Cortex of kidney (tissue), 1 donor: ENCODE measurements around the gene TREX2.

Experiments
- DNase-seq: peaks from one replicate; lab custom pipeline; 2025; lab: John Stamatoyannopoulos, UW

The TREX2 gene

DNA sequence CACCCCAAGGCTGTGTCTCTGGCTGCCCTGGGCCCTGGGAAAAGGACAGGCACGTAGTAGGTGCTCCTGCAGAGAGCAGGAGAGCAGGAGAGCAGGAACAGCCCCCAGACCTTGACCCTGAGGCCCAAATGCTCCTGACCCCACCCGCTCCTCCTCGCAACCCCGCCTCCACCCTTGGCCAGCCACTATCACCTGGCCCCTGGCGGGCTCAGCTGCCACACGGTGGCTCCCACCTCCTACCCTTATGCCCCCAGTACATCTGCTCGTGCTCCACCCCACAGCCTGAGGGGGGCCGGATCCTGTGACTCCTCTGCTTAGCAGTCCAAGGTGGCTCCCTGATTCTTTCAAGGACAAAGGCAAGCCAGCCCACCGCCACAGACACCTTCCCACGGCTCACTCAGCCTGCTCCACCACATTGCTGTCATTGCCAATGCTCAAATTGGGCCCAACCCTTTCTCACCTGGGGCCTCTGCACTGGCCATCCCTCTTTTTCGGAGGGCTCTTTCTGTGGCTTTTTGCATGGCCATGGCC is 30.0 kb upstream of the TREX2 start:
- DNase-seq = no peak

DNA sequence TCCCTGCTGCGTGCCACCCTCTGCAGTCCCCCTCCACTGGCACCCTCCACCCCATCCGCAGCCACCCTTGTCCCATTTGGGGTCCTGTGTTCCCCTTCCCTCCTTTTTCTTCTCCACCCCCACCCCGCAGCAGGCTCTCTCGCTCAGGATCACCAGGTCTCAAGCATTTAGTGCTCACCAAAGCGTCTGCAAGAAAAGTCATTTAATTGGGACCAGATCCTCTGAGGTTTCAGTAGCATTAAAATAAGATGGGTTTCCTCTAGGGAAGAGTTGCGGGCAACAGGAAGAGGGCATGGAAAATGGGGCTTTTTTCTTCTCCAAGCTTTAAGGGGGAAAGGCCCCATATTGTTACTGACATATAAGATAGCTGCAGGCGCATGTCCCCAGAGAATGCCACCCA is 29.4 kb upstream of the TREX2 start:
- DNase-seq = no peak

DNA sequence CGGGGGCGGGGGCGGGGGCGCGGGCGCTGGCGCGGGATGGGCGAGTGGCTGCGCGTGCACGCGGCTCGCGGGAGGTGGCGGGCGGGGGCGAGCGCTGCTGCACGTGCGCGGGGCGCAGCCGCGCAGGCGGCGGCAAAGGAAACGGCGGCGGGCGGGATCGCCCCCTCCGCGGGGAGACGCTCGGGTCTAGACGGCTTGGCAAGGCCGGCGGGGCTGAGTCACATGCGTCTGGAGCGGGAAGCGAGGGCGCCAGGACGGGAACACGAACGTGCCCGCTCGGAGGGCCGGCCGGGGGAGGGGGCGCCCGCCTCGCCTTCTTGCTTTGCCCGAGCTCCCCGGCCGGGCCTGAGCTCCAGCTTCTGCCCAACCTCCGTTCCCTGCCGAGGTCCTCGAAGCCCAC is 28.9 kb upstream of the TREX2 start:
- no peak for DNase-seq

DNA sequence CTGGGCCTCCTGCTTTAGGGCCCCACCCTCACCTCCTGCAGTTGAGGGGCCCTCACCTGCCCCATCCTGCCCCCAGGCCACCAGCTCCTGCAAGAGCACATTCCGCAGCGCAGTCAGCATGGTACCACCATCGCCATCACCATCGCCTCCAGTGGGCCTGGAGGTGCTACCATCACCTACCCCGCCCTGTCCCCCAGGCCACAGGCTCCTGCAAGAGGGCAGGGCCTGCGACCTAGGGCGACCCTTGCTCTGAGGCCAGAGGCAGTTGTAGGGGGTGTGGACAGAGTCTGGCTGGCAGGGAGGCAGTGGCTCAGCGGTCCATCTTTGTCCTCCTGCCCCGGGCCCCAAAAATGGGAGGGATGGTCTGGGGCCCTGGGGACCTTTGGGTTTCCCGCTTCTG is 28.4 kb upstream of the TREX2 start:
- DNase-seq = no peak

DNA sequence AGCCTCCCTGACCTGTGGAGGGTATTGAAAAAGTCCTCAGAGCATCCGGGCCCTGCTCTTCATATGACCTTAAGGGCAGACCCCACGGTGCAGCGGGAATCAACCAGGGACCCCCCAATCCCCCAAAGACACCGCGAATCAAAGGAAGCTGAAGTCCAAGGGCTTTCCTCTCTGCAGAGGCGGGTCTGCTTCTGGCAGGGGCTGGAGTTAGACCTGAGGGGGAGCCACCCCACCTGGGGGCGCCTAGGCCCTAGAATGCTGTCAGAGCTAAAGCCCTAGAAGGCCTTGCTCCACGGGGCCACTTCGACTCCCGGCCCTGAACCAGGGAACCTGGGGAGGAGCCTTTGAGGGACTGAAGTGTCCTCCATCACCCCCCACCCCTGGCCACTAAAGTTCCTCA is 27.3 kb upstream of the TREX2 start:
- no peak for DNase-seq

DNA sequence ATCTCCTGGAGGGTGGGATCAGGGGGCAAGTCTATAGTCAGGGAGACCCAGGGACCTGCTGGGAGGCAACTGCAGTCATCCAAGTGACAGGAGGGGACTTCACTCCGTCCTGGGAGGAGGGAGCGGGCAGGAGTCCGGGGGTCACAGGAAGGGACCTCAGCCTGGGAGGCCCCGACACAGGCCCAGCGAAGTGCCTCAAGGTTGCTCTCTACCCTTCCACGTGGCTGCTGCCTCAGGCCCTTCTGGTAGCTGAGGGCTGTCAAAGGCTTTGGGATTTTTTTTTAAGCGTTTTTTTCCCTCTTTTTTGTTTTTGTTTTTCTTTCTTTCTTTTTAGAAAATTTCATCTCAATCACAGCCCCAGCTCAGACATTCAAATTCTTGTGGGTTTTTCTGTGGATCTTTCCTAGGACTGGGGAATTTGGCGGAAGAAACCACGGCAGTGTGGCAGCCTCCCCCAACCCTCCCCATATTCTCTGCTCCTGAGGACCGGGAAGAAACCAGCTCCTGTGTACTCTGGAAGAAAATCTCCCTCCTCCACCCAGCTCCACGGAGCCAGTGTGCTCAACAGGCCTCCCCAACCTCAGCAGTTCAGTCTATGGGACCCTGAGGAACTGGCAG is 25.9 kb upstream of the TREX2 start:
- no peak for DNase-seq

DNA sequence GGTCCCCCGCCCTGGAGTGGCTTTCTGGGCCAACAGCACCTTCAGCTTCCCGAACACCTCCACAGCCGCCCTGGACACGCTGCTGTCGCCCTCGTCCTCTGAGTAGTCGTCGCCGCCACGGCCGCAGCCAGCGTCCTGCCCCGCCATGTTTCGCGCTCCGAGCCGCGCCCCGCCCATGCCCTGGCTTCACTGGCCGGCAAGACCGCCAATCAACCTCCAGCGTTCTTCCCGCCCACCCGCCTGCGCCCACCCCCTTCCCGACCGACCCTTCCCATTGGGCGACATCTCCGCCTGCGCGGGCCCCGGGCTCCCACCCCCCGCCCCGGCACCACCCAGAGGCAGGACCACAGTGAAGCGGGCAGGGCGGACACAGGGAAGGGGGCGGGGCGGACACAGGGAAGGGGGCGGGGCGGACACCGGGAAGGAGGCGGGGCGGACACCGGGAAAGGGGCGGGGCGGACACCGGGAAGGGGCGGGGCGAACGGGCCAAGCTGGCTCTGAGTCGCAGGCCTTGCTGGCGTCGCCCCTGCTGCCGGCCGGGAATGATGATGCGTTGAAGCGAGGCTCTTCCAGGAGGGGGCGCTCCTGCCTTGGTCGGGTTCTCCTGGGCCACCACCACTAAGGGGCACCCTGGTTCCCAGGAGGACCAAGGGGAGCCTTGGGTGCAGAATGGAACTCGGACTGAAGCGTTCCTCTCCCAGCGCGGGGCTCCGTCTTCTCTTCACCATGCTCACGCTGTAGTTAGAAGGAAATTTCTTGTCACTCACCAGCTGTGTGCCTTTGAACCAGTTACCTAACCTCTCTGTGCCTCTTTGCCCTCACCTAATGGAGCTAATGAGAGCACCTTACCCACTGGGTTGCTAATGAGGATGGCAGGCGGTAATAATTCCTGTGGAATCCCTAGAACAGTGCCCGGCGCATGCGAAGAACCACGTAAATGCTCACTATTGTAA is 24.8 kb upstream of the TREX2 start, which contains the start of gene HAUS7:
HAUS7 (minus strand) TSS at position 166 of the 953 bp plus-strand sequence; CDS start at position 147, 19 bp downstream.
- no peak for DNase-seq

DNA sequence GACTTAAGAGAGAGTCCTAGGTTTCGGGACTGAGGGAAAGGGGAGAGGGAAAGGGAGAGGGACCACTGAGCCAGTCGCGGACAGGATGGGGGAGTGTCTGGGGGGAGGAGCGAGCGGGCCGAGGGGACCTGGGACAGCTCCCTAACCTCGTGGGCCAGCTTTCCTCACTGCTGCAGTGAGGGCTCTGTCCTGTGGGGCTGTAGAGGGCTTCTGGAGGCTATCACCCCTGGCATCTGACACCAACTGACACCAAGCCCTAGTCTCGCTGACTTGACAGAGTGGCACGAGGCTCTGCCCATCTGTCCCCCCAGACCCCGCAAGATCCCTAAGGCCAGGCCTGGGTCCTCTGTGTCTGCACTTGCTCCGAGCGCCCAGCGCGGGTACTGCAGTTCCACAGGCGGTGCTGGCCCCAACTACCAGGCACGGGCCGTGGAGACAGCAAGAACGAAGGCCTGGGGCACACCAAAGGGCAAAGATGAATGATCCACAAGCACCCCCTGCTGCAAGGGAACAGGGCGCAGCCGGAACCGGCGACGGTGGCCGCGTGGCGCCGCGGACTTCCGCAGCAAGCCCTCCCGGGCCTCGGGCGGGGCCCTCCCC is 24.1 kb upstream of the TREX2 start:
- no peak for DNase-seq

DNA sequence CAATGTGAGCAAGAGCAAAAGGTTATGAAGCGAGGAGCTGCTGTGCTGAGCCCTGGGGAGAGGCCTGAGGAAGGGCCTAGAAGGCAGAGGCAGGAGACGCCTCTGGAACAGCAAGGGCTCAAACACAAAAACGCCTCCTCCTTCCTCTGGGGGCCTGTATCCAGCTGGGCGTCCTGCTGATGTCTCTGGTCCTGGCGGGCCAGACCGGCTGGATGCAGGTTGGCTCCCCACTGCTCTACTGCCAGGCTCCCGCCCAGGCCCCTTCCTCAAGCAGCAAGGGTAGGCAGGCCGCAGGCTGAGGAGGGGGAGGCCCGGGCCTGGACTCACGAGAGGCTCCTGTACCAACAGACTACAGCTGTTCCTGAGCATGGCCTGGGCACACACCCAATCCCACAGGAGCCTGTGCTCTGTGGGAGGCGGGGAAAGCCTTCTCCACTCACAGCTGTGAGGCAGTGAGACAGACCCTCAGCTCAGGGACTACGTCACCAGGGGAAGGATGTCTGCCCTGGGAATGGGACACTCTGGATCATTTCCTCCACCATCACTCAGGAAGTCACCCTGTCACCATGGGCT is 22.2 kb upstream of the TREX2 start:
- DNase-seq = no peak

DNA sequence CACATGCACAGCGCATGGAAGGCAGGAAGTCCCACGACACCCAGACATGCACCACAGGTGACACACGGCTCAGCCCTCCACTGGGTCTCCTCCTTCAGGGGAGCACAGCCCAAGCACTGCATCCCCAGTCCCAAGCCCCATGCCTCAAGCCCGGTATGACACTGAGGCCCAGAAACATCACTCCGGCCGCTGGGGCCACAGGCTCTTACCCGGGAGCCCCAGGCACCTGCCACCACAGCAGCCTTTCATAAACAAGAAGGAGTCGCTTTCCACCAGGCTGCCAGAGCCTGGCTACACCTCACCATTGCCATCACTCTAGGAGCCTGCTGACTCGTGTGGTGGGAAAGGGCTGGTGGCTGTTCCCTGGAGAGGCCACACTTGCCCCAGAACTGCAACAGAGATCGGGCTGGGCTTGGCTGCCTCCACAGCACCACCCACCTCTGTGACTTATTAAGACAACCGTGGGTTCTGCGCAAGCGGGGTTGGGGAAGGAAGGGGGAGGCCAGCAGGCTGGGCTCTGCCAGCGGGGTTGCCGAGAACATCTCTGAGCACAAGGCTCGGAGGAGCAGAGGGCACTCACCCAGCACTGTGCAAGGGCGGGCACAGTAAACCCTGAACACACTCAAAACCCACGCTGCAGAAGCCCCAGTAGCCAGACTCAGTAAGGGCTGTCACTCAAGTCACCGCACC is 20.0 kb upstream of the TREX2 start:
- DNase-seq = no peak

DNA sequence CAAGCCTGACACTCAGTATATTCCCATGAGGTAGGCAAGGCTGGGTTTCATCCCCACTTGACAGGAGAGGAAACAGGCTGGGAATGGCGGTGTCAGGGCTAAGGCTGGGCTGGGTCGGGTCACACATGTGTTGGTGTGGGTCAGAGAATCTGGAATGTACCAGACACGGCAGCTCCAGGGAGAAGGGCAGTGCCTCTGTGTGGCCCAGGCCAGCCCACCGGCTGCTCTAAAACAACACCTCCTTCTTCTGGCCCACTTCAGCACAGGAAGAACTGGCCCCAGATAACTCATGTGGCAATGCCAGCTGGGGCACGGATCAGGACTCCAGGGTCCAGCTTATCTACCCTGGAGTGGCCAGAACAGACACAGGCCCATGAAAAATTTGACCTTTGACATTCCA is 18.3 kb upstream of the TREX2 start:
- DNase-seq = no peak

DNA sequence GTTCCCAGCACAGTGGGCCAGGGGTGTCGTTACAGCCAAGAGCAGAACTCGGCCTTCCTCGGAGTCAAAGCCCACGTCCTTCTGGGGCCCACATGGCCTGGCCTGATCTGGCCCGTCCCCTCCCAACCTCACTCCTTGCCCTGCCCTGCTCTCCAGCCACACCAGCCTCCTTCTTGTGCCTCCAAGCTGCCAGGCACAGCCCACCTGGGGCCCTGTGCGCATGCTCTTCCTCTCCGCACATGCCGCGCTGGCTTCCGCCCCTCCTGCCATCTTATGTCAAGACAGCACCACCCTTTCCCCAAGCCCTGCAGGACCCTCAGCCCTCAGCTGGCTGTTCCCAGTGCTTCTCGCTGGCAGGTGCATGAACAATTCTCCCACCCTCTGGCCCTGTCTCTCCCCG is 17.7 kb upstream of the TREX2 start:
- DNase-seq = no peak

DNA sequence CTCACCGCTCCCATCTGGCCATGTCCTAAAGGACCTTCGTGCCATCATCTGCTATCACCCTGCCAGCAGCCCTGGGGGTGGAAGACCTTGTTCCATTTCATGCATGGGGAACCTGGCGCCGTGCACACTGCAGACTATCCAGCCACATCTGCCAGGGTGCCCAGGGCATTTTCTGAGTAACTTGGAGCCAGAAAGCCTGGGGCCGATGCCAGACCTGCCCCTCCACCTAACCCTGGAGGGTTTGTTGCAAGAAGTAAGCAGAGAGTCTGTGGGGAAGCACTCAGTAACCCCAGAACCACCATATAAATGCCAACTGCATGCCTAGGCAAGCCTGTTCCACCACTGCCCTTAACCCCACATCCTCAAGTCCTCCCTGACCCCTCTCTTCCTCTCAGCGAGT is 17.2 kb upstream of the TREX2 start:
- no peak for DNase-seq

DNA sequence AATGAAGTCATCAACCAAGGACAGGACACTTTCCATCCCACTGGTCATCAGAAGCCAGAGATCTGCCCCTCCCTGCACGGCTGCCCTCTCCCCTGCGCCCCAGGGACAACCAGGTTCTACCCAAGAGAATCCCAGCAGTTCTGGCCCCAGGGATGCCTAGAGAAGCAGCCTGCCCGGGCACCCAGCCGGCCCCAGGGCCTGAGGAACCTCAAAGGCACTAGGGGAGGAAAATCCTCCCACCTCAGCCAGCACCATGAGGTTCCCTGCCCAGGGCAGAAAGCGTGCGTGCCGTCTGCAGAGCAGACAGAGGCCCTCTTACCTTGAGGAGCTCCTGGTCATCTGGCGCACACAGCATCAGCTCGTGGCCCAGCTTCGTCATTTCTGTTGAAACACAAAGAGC is 16.4 kb upstream of the TREX2 start:
- DNase-seq = no peak

DNA sequence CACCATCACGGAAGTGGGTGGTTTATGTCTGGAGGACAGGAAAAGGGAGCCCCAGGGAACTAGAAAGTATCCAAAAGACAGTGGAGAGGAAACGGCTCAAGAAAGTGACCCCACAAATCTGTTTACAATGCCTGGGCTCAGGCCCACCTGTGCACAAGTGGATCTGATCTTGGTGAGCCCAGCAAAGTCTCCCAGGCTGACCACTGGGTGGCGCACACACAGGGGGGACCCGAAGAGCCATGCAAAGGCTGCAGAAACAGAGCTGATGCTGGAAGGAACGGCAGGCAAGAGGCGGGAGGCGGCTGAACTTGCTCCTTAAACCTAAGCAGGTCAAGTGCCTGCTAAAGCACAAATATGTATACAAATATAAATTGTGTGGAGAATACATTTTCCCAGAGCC is 15.0 kb upstream of the TREX2 start:
- DNase-seq = no peak

DNA sequence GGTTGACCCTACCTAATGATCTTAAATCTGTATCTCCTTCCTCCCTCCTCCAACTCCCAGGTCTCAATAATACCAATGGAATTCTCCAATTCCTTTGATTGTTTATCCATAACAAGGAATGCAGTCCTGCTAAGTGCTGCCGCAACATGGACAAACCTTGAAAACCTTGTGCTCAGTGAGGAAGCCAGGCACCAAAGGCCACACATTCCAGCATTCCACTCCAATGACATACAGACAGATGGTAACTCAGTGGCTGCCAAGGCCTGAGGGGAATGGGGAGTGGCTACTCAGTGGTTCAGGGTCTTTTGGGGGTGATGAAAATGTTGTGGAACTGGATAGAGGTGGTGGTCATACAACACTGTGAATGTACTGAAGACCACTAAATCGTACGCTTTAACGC is 14.1 kb upstream of the TREX2 start:
- no peak for DNase-seq

DNA sequence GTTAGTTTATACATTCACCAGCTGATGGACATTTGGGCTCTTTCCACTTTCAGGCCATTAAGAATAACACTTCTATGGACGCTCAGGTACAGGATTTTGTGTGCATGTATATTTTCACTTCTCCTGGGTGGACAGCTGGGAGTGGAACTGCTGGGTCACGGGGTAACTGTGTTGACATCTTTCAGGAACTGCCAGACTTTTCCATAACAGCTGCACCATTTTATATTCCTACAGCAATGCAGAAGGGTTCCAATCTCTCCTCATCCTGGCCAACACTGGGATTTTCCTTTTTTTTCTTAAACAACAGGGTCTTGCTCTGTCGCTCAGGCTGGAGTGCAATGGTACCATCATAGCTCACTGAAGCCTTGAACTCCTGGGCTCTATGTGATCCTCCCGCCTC is 12.6 kb upstream of the TREX2 start:
- no peak for DNase-seq

DNA sequence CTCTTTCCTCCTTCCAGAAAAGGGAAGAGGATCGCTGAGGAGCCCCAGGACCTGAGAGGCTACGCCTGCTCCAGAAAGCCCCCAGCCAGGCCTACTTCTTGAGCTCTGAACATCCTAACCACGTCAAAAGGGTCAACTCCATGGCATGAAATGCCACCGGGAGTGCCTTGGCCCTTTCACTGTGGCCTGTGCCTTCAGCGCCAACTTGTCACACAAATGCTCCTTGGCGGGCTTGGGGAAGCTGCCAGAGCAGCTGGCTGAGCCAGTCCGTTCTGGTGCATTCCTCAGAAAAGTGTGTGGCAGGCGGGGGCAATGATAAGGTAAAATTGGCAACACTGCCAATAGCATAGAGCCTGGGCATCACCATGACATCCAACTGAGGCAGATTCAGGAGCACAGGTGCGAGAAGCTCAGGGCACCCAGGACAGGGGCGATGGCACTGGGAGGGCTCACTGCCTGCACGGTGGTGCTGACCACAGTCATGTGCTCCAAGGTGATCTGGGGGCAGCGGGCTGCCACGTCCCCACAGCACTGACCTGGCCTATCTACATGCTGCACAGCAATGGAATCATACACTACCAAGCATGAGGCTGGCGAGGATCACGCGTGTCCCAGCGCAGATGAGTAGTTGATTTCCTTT is 12.1 kb upstream of the TREX2 start:
- DNase-seq = no peak

DNA sequence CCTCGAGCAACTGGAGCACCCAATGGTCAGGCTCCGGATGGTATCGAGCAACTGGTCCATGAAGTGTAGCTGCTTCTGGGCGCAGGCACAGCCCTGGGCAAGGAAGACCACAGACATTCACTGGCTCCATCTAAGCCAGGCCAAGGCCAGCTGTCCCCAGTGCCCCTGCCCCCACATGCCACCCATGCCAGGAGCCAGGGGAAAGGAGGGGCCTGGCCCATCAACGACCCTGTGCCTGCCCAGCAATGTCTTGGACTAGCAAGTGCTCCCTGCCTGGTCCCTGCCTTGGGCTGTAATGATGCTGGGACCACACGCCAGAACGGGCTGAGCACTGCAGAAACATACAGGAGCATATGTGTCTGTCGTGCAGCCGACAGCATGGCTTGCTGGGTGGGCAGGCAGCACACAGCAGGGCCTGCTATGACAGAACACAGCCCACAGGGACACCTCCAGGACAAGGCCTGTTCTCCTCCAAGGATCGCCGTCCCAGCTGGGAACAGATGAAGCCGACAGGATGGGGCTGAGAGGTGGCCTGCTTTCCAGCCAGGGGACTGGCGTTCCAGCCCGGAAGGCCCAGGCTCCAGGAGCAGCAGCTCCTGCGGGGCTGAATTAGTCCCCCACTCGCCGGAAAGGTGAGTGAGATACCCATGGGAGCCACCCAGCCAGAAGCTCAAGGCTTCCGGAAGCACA is 11.4 kb upstream of the TREX2 start:
- DNase-seq = no peak

DNA sequence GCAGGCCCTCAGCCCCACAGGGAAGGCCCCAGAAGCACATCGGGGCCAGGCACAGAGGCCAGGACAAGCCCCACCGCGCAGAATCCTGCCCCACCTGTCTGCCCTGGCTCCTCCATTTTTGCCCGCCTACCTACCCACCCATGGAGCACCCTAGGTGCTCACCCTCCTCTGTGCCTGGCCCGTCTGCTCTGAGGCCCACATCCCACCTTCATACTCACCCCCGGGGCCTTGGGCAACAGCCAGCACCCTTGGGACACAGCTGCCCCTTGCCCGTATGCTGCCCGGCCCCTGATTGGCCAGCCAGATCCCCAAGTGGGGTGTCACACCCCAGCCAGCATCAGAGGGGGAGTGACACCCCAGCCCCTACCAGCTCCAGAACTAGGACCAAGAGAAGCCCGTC is 10.8 kb upstream of the TREX2 start:
- no peak for DNase-seq

DNA sequence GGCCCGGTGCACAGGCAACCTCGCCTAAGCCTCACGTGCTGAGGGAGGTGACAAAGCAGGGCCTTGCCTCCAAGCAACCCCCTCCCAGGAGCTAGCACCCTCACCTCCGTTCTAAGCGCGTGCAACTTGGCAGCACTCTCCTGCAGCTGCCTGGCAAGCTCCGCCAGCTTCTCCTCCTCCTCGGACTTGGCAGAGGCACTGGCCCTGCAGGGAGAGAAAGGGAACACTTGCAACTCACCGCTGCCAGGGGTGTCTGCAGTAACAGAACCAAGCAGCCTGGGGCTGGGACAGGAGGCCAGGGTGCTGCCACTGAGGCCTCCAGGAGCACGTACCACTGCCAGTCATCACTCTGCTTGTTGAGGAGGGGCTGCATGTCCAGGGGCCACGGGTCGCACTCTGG is 10.3 kb upstream of the TREX2 start:
- DNase-seq = no peak
